ENCODE data around the gene MSI2. TPM values are rescaled to one million over a fixed set of nuclear protein-coding genes. Genes with fewer than 3 reads are reported as not detected.
A peak's percentile ranks its signal among the peaks of the same experiment; 100 is the strongest.

The MSI2 gene
- 136 to 144 TPM (median 140 TPM) in 3 replicates for total RNA-seq

GRCh38 chr17:57255776-57256681 lies at the start of gene MSI2:
TSS of gene MSI2 (plus strand) at chr17:57256523. CDS start at chr17:57256743, 220 bp downstream.
- peaks cover 6% of the 10 kb centered on the region for H3K9me3 Mint-ChIP-seq
- TF ChIP-seq CTCF (IDR thresholded peaks at IDR 0.05; ENCODE audit: unreplicated experiment) = no peak
- H3K36me3 Mint-ChIP-seq = no peaks in the 10 kb centered on the region
- DNase-seq (ENCODE audit: low spot score in 2 of 2, unreplicated experiment in 2 of 2) = peak; percentile 85
- no peaks in the 10 kb centered on the region for H3K27me3 Mint-ChIP-seq (ENCODE audit: low read depth)
- peak within 1 kb of the TSS; percentile 92 for H3K27ac Mint-ChIP-seq
- H3K4me1 Mint-ChIP-seq = peaks cover 37% of the 10 kb centered on the region
- peak within 1 kb of the TSS; percentile 86 for H3K4me3 Mint-ChIP-seq

- peaks cover 24% of the 10 kb centered on the region for H3K9me3 Mint-ChIP-seq
- H3K36me3 Mint-ChIP-seq = no peaks in the 10 kb centered on the region
- H3K4me3 Mint-ChIP-seq = no peak overlapping the region
- DNase-seq (ENCODE audit: low spot score in 2 of 2, unreplicated experiment in 2 of 2) = no peak
- TF ChIP-seq CTCF (IDR thresholded peaks at IDR 0.05; ENCODE audit: unreplicated experiment) = no peak
- H3K27me3 Mint-ChIP-seq (ENCODE audit: low read depth) = no peaks in the 10 kb centered on the region
- no peaks in the 10 kb centered on the region for H3K4me1 Mint-ChIP-seq
- no peak overlapping the region for H3K27ac Mint-ChIP-seq
Measured at GRCh38 chr17:57206928-57207327, 49.4 kb upstream of the MSI2 start.

GRCh38 chr17:57207396-57207795 lies 48.9 kb upstream of the MSI2 start:
- no peak for DNase-seq (ENCODE audit: low spot score in 2 of 2, unreplicated experiment in 2 of 2)
- Mint-ChIP-seq H3K27ac (no peak overlapping the region), H3K4me1 (no peaks in the 10 kb centered on the region), H3K27me3 (ENCODE audit: low read depth) (no peaks in the 10 kb centered on the region), H3K9me3 (peaks cover 24% of the 10 kb centered on the region), H3K4me3 (no peak overlapping the region), H3K36me3 (no peaks in the 10 kb centered on the region)
- no peak for TF ChIP-seq CTCF (IDR thresholded peaks at IDR 0.05; ENCODE audit: unreplicated experiment)

GRCh38 chr17:57210224-57210553 lies 46.1 kb upstream of the MSI2 start:
- Mint-ChIP-seq H3K27me3 (ENCODE audit: low read depth) (no peaks in the 10 kb centered on the region), H3K36me3 (no peaks in the 10 kb centered on the region), H3K9me3 (peaks cover 24% of the 10 kb centered on the region), H3K4me3 (no peak overlapping the region), H3K4me1 (no peaks in the 10 kb centered on the region), H3K27ac (no peak overlapping the region)
- TF ChIP-seq CTCF (IDR thresholded peaks at IDR 0.05; ENCODE audit: unreplicated experiment) = no peak
- no peak for DNase-seq (ENCODE audit: low spot score in 2 of 2, unreplicated experiment in 2 of 2)

GRCh38 chr17:57210972-57211411 lies 45.3 kb upstream of the MSI2 start:
- Mint-ChIP-seq H3K27ac (no peak overlapping the region), H3K27me3 (ENCODE audit: low read depth) (no peaks in the 10 kb centered on the region), H3K4me3 (no peak overlapping the region), H3K4me1 (no peaks in the 10 kb centered on the region), H3K36me3 (no peaks in the 10 kb centered on the region), H3K9me3 (peaks cover 24% of the 10 kb centered on the region)
- DNase-seq (ENCODE audit: low spot score in 2 of 2, unreplicated experiment in 2 of 2) = no peak
- TF ChIP-seq CTCF (IDR thresholded peaks at IDR 0.05; ENCODE audit: unreplicated experiment) = no peak

All from mesothelial cell of epicardium (in vitro differentiated cells).